BE2C (cell line): ENCODE measurements around the gene SPECC1L.

Source experiments
- DNase-seq: peaks from one replicate; pipeline ENCODE4 v3.0.0-alpha.2; 2020
- H3K27me3 ChIP-seq: fragments of 250-450 bp; sonication (Bioruptor Pico); 2 replicates; pipeline ENCODE4 v1.5.1; 2020; ENCODE audit warnings: mild to moderate bottlenecking
- H3K36me3 ChIP-seq: fragments of 250-450 bp; sonication (Bioruptor Pico); 2 replicates; pipeline ENCODE4 v1.5.1; 2020; ENCODE audit warnings: mild to moderate bottlenecking
- H3K4me1 ChIP-seq: fragments of 250-450 bp; sonication (Bioruptor Pico); 2 replicates; pipeline ENCODE4 v1.5.1; 2020
- H3K4me3 ChIP-seq: 2 replicates; pipeline ENCODE4 v1.5.1; 2011; ENCODE audit warnings: low read depth, low read length
- H3K9me3 ChIP-seq: fragments of 250-450 bp; sonication (Bioruptor Pico); 2 replicates; pipeline ENCODE4 v1.5.1; 2020
- CTCF ChIP-seq: IDR thresholded peaks from 2 replicates; pipeline ENCODE4 v1.5.1; 2012; ENCODE audit warnings: mild to moderate bottlenecking, low read depth, low read length

Gene SPECC1L

GRCh38 chr22:24433001-24433827 lies 162.6 kb downstream of the SPECC1L start:
- Histone ChIP-seq H3K4me3 (no peak overlapping the region), H3K9me3 (no peaks in the 10 kb centered on the region), H3K36me3 (no peaks in the 10 kb centered on the region), H3K27me3 (no peaks in the 10 kb centered on the region), H3K4me1 (peaks cover 48% of the 10 kb centered on the region)
- DNase-seq: no peak
- TF ChIP-seq CTCF: no peak

GRCh38 chr22:24433828-24434470 lies 163.3 kb downstream of the SPECC1L start:
- TF ChIP-seq CTCF: no peak
- H3K9me3 ChIP-seq: no peaks in the 10 kb centered on the region
- no peak for DNase-seq
- peaks cover 46% of the 10 kb centered on the region for H3K4me1 ChIP-seq
- H3K4me3 ChIP-seq: no peak overlapping the region
- no peaks in the 10 kb centered on the region for H3K36me3 ChIP-seq
- H3K27me3 ChIP-seq: no peaks in the 10 kb centered on the region

- Histone ChIP-seq H3K4me1 (peaks cover 40% of the 10 kb centered on the region), H3K4me3 (no peak overlapping the region), H3K36me3 (no peaks in the 10 kb centered on the region), H3K9me3 (no peaks in the 10 kb centered on the region), H3K27me3 (no peaks in the 10 kb centered on the region)
- no peak for TF ChIP-seq CTCF
- DNase-seq: no peak
These were observed 164.1 kb downstream of the SPECC1L start for GRCh38 chr22:24434471-24435322.

GRCh38 chr22:24435323-24435645 lies 164.7 kb downstream of the SPECC1L start:
- no peak for DNase-seq
- H3K4me3 ChIP-seq: no peak overlapping the region

GRCh38 chr22:24435861-24436371 lies 165.3 kb downstream of the SPECC1L start:
- Histone ChIP-seq H3K9me3 (no peaks in the 10 kb centered on the region), H3K4me1 (peaks cover 39% of the 10 kb centered on the region), H3K27me3 (no peaks in the 10 kb centered on the region), H3K36me3 (no peaks in the 10 kb centered on the region), H3K4me3 (no peak overlapping the region)
- DNase-seq: no peak
- TF ChIP-seq CTCF: no peak

More at GRCh38 chr22:24435323-24435645, 164.7 kb downstream of the SPECC1L start:
- H3K36me3 ChIP-seq: no peaks in the 10 kb centered on the region
- peaks cover 34% of the 10 kb centered on the region for H3K4me1 ChIP-seq
- no peak for TF ChIP-seq CTCF
- H3K9me3 ChIP-seq: no peaks in the 10 kb centered on the region
- H3K27me3 ChIP-seq: no peaks in the 10 kb centered on the region
